Esophagus mucosa (tissue), 1 donor: Measurements from ENCODE around the gene PCGF3. TPM values are rescaled to one million over a fixed set of nuclear protein-coding genes. Genes with fewer than 3 reads are reported as not detected.
"Not testable (repeated sequence)": the region's sequence is repeated elsewhere in the genome, so short reads cannot be mapped to it uniquely, and the experiment has no call there.

Experiments used
- ATAC-seq: fragments of 200-7000 bp; cut with Tn5 transposase; one replicate; pipeline ENCODE4 v1.9.1; 2020
- total RNA-seq: library from RNA; stranded (reverse); gene quantifications from one replicate; pipeline ENCODE4 v1.2.4, GENCODE V29; 2023
- donor health status: DM: yes; HTN: yes; CAD: no.

Gene PCGF3
- total RNA-seq, 1 donor from 2014 or later: 30.5 TPM

DNA sequence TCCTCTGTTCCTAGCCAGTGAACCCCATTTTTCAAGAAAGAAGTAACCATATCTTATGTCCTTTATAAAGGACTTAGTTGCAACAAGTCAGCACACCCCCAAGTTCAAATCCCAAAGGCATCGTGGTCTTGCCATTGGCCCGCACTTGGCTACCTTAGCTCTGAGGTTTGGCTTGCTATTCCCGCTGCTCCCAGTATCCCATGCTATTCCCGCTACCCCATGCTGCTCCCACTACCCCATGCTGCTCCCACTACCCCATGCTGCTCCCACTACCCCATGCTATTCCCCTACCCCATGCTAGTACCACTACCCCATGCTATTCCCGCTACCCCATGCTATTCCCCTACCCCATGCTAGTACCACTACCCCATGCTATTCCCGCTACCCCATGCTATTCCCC lies 37.4 kb upstream of the PCGF3 start:
- not testable (repeated sequence) for ATAC-seq

- ATAC-seq: not testable (repeated sequence)
Observed at GRCh38 chr4:669806-670559, 35.6 kb upstream of the PCGF3 start.

DNA sequence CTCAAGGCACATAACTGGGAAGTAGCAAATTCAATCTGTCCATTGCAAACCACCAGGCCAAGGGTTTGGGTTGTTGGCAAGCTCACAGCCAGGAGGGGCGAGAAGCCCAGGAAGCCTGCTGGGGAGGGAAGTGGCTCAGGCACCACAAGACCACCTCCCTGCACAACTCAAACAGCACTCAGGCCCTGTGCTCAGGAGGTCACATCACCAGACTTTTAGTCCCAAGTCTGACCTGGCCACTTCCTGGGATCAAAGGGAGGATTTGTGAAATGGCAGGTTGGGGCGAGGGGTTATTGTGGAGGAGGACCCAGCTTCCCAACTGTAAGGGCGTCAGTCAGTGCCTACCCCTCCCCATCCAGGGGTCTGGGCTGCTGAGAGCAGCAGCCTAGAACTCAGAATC lies 33.9 kb upstream of the PCGF3 start:
- ATAC-seq: no peak

- peak; percentile 37 for ATAC-seq
Observed at GRCh38 chr4:673349-674091, 32.1 kb upstream of the PCGF3 start.

DNA sequence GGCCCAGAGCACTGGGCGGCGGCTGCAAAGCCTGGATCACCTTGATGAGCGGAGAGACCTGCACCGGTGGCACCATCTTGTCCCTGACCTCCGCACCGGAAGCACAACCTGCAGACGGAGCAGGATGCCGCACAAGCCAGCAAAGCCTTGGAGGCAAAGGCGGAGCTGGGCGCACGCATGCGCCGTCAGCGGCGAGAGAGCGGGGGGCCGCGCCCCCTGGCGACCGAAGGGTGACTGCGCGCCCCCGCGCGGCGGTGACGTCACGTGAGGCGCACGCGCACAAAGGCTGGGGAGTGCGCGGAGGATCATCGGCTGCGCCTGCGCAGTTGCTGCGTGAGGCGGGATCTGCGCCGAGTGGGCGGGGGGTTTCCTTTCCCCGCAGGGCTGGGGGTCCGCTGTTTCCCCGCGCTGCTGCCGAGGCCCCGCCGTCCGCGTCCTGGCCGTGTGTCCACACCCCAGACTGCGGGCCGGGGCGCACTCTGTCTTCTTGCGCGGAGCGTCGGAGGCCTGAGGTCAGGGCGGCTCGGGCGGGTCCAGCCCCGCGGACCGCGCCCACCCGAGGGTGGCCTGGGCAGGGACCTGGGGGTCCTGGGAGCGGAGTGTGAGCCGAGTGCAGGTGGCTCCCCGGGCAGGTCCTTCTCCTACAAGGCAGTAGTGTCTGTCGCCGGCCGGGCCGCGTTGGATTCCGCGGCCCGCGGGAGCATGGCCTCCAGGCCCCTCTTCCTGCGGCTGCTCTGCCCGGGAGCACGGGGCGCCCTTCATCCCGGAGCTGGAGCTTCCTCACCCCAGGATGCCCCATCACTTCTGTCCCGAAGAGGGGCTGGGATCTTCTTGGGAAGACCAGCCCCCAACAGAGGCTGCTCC lies 31.2 kb upstream of the PCGF3 start, which contains the start of the genes ATP5ME and MYL5:
Gene ATP5ME (minus strand): TSS at position 105 of the 864 bp plus-strand sequence. CDS start 29 bp downstream, at position 76.
Gene MYL5 (plus strand): TSS at position 371 of the 864 bp plus-strand sequence. CDS start 3,485 bp downstream, outside the sequence.
- ATAC-seq: peak; percentile 86

GRCh38 chr4:675036-675882 lies 30.4 kb upstream of the PCGF3 start:
- peak; percentile 1 for ATAC-seq

DNA sequence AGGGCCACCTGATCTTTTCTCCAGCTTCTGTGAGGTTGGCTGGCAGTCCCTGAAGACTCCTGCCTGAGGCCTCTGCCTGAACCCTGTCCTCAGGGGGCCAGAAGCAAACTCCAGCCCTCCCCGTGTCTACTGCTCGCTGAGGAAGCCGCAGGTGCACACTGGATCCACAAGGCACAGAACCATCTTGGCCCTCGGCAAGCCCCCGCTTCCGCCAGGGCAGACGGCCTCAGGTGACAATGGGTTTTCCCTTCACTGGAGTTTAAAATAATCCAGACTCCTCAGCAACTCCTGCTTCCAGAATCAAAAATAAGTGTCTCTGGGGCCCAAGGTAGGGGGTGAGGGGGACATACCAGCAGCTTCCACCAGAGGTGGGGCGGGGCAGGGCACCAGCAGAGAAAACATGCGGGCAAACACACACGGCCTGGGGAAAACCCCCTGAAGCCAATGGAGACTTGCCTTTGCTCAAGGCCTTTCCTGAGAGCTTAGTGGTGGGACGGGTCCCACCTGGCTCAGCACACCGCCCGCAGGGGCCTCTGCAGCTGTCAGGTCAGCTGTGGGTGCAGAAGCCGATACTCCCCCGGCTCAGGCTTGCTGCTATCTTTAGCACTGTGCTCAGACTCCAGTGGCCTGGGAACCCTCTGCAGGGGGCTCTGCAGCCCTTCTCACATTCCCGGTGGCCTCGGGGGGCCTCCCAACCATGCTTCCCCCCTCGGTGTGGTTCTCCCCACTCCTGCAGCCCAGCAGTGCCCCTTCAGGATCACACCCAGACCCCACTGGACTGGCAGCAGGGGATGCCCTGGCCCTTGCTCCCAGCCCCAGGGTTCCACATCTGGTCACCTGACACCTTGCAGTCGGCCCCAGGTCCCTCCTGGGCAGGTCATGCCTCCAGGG lies 29.4 kb upstream of the PCGF3 start:
- ATAC-seq: no peak

DNA sequence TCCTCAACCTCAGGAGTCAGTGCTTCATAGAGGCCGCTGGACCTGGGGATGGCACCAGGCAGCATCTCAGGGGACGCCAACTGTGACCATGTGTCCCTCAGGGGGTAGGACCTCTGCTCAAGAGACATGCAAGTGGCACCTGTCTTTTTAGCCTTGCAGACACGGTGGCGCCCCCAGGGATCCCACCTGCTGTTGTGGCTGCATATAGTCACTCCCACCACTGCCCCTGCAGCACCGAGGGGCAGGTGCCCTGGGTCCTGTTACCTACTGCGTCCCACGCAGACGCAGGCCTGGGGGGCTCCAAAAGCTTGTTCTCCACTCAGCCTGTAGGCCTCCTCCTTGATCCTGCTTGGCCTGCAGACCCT lies 28.8 kb upstream of the PCGF3 start:
- no peak for ATAC-seq

- peak; percentile 51 for ATAC-seq
Observed at GRCh38 chr4:677431-678293, 28.0 kb upstream of the PCGF3 start.

GRCh38 chr4:678331-679103 lies 27.1 kb upstream of the PCGF3 start:
- ATAC-seq: no peak

DNA sequence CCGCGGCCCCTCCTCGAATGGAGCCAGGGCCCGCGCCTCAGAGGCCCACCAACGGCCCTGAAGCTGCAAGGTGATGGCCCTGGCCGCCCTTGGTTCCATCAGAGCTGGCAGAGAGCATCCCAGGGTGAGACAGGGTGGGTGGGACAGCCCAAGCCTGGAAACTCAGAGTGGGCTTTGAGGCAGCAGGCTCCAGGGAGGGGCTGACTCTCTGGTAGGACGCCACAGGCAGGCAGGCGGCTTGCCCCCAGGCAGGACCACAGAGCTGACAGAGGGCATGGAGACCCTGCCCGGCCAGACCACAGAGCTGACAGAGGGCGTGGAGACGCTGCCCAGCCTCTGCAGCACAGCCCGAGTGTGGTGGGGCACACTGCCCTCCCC lies 26.5 kb upstream of the PCGF3 start:
- ATAC-seq: no peak

- no peak for ATAC-seq
Observed at GRCh38 chr4:679629-680028, 26.0 kb upstream of the PCGF3 start.

DNA sequence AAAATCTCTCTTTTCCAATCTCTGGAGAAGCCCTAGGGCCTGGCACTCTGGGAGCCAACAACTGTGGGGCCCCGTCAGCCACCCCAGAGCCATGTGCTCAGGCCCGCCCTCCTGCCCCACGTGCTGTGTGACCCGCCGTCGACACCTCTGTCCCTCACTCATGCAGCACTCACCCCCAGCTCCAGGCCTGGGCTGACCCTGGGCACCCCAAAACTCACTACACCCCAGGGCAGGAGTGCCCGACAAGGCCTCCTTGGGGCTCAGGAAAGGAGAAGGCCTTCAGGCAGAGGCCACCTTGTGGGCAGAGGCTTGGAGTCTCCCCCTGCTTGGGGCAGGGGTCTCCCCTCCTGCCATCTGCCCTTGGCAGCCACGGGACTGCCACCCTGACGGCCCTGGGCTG lies 25.5 kb upstream of the PCGF3 start:
- ATAC-seq: no peak

GRCh38 chr4:680551-680927 lies 25.1 kb upstream of the PCGF3 start:
- no peak for ATAC-seq

DNA sequence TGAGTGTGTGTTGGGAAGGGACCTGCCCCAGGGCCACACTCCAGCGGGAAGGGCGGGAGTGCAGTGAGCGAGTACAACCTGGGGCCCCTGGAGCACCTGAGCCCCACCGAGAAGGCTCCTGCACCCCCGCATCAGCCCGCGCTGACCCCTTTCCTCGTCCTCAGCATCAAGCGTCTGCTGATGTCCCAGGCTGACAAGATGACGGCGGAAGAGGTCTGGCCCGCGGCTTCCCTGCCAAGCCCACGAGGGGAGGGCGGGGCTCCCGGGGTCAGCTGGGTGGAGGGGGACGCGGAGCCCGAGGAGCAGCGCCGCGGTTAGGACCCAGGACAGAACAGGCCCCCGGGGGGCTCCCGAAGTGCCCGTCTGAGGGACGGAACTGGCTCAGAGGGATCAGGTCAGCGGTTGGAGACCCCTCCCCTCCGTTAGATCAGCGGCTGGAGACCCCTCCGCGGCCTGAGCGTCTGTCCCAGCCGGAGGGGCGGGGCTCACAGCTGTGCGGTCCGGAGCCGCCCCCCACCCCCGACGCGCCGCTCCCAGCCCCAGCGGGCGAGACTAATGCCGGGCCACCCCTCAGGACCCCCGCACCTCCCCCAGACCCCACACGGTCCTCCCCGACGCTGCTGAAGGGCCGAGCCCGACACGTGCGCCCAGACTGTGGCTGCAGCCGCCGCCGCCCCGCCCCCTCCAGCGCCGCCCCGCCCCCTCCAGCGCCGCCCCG lies 24.5 kb upstream of the PCGF3 start:
- ATAC-seq: peak; percentile 2

GRCh38 chr4:681736-682451 lies 23.7 kb upstream of the PCGF3 start:
- peak; percentile 55 for ATAC-seq

- ATAC-seq: peak; percentile 5
Observed at GRCh38 chr4:682490-683172, 23.0 kb upstream of the PCGF3 start.
